Thymus (tissue), 11 donors: ENCODE data around the gene NT5C1A. TPM values are rescaled to one million over a fixed set of nuclear protein-coding genes. Genes with fewer than 3 reads are reported as not detected.
A peak's percentile ranks its signal among the peaks of the same experiment; 100 is the strongest.

Experiments used
- DNase-seq, 9 donors: peaks; one replicate each; pipeline ENCODE4 v3.0.0-alpha.2; 2013; ENCODE audit warnings: low spot score in 9 of 9, low read depth in 6 of 9, missing footprints in 1 of 9
- H3K27ac ChIP-seq, 2 donors: one replicate each; pipeline ENCODE4 v1.5.1; 2013; ENCODE audit warnings: control low read depth in 1 of 2, low read depth in 1 of 2, low read length in 1 of 2, mild to moderate bottlenecking in 1 of 2, moderate library complexity in 1 of 2
- H3K27me3 ChIP-seq, 2 donors: one replicate each; pipeline ENCODE4 v1.5.1; 2013; ENCODE audit warnings: low read length in 1 of 2; ENCODE audit not compliant: control insufficient read depth in 2 of 2, insufficient read depth in 1 of 2
- H3K36me3 ChIP-seq, 2 donors: one replicate each; pipeline ENCODE4 v1.5.1; 2013; ENCODE audit warnings: low read length in 1 of 2, mild to moderate bottlenecking in 1 of 2, moderate library complexity in 1 of 2; ENCODE audit not compliant: control insufficient read depth in 2 of 2, insufficient read depth in 2 of 2
- H3K4me1 ChIP-seq, 2 donors: one replicate each; pipeline ENCODE4 v1.5.1; 2013; ENCODE audit warnings: low read length in 2 of 2; ENCODE audit not compliant: control insufficient read depth in 2 of 2, insufficient read depth in 2 of 2
- H3K4me3 ChIP-seq, 2 donors: one replicate each; pipeline ENCODE4 v1.5.1; 2013; ENCODE audit warnings: low read length in 2 of 2, control low read depth in 1 of 2, mild to moderate bottlenecking in 1 of 2
- H3K9me3 ChIP-seq, 2 donors: one replicate each; pipeline ENCODE4 v1.5.1; 2013; ENCODE audit warnings: low read length in 1 of 2, mild to moderate bottlenecking in 1 of 2; ENCODE audit not compliant: control insufficient read depth in 2 of 2, insufficient read depth in 1 of 2
- WGBS: extraction: QIAGEN DNeasy Blood & Tissue Kit; methylation state at CpG from one replicate; pipeline ENCODE4 v1.1.7; 2013; 5-methylcytosine and 5-hydroxymethylcytosine counted together
- polyA plus RNA-seq: library from polyadenylated mRNA; stranded (reverse); fragments of 200-250 nt; gene quantifications from one replicate; pipeline ENCODE4 v1.2.3, GENCODE V29; 2013
- total RNA-seq: library from RNA; stranded (reverse); fragments of 120-200 nt; gene quantifications from one replicate; pipeline ENCODE4 v1.2.4, GENCODE V29; 2013
- donor health status: healthy.

Gene NT5C1A
- total and polyA plus RNA-seq, 2 donors, result 0.09 TPM; not detected in 1

DNA sequence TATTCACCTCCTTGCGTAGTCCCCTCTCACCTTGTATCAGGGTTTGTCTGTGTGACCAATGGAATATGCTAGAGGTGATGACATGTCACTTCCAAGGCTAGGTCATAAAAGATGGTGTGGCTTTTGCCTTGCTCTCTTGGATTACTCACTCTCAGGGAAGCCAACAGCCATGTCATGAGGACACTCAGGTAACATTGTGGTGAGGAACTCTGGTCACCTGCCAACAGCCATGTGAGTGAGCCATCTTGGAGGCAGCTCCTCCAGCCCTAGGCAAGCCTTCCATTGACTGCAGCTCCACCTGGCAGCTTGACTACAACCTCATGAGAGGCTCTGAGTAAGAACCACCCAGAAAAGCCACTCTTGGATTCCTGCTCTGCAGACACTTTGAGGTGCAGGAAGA is 21.5 kb downstream of the NT5C1A start:
- no peak for DNase-seq
- H3K4me3 ChIP-seq, result no peak overlapping the region
- H3K27me3 ChIP-seq, result peaks cover 0 to 28% of the 10 kb centered on the region in 2 donors
- H3K4me1 ChIP-seq, result peaks cover 0 to 3% of the 10 kb centered on the region in 2 donors
- H3K9me3 ChIP-seq, result peaks cover 0 to 1% of the 10 kb centered on the region in 2 donors
- H3K36me3 ChIP-seq, result no peaks in the 10 kb centered on the region
- 100% methylated on average over 1 of the region's 1 CpG for WGBS
- H3K27ac ChIP-seq, result no peak overlapping the region

DNA sequence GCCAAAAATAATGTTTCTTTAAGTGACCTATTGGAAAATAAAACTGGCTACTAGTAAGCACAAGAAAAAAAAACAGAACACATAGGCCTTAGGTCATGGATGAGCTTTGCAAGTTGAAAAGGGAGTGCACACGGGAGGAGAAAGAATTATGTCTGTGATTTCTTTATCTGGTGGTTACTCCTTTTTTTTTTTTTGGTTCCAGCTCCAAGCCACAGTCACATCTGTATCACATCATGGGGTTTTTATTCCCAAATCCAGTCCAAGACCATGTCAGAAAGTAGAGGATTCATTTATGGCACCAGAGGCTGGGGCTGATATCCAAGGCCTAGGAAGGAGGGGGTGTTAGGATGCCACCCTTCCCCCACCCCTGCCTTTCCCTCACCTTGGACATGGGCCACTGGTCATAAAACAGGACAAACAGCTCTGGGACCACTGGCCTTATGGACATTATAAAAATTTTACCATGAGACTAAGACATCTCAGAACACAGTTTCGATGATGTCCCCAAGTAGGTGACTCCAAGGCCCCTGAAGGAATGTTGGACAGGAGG is 22.2 kb downstream of the NT5C1A start:
- Histone ChIP-seq H3K36me3 (no peaks in the 10 kb centered on the region), H3K4me3 (no peak overlapping the region), H3K27me3 (peaks cover 0 to 28% of the 10 kb centered on the region in 2 donors), H3K27ac (no peak overlapping the region), H3K9me3 (peaks cover 0 to 1% of the 10 kb centered on the region in 2 donors), H3K4me1 (peaks cover 0 to 3% of the 10 kb centered on the region in 2 donors)
- DNase-seq, result no peak
- 94% methylated on average over 2 of the region's 2 CpGs for WGBS

DNA sequence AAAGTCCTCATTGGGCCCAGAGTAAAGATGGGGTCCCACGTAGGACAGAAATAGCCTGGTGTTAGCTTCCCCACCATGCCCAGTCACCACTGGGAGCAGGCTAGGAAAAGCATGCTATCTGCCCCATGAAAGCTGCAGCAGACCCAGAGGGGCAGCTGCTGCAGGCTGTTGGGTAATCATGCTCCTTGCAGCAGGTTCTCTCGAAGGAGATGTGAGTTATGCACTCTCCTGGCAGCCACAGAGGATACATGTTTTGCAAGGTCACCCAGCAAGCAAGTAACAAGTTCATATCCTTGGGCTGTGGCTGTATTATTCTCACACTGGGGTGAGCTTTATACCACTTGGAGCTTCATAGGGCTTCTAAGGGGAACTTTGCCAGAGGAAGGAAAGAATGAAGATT is 23.4 kb downstream of the NT5C1A start:
- Histone ChIP-seq H3K36me3 (no peaks in the 10 kb centered on the region), H3K4me1 (peaks cover 0 to 3% of the 10 kb centered on the region in 2 donors), H3K27me3 (peaks cover 0 to 22% of the 10 kb centered on the region in 2 donors), H3K4me3 (no peak overlapping the region), H3K9me3 (peaks cover 0 to 1% of the 10 kb centered on the region in 2 donors), H3K27ac (no peak overlapping the region)
- WGBS, result 74% methylated on average over 2 of the region's 2 CpGs
- no peak for DNase-seq

DNA sequence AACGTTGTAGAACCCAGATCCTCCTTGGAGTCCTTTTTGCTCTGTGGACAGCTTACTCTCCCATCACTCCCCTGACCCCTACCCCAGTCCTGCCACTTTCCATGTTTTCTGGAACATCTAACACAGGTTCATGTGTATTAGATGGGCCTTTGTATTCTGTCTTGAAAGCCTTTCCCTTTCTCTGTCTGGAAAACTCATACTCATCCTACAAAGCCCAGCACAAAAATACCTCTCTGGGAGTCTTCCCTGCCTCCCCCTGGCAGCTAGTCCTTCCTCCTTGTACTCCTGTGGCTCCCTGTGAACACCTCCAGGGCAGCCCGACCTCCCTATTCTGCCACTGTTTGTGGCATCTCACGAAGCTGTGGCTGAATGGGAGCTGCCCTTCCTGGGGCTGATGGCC is 24.7 kb downstream of the NT5C1A start:
- peaks cover 0 to 3% of the 10 kb centered on the region in 2 donors for H3K4me1 ChIP-seq
- H3K4me3 ChIP-seq, result no peak overlapping the region
- H3K27me3 ChIP-seq, result peaks cover 0 to 23% of the 10 kb centered on the region in 2 donors
- DNase-seq, result no peak
- no peaks in the 10 kb centered on the region for H3K36me3 ChIP-seq
- WGBS, result 89% methylated on average over 3 of the region's 3 CpGs
- peaks cover 0 to 1% of the 10 kb centered on the region in 2 donors for H3K9me3 ChIP-seq
- H3K27ac ChIP-seq, result no peak overlapping the region

DNA sequence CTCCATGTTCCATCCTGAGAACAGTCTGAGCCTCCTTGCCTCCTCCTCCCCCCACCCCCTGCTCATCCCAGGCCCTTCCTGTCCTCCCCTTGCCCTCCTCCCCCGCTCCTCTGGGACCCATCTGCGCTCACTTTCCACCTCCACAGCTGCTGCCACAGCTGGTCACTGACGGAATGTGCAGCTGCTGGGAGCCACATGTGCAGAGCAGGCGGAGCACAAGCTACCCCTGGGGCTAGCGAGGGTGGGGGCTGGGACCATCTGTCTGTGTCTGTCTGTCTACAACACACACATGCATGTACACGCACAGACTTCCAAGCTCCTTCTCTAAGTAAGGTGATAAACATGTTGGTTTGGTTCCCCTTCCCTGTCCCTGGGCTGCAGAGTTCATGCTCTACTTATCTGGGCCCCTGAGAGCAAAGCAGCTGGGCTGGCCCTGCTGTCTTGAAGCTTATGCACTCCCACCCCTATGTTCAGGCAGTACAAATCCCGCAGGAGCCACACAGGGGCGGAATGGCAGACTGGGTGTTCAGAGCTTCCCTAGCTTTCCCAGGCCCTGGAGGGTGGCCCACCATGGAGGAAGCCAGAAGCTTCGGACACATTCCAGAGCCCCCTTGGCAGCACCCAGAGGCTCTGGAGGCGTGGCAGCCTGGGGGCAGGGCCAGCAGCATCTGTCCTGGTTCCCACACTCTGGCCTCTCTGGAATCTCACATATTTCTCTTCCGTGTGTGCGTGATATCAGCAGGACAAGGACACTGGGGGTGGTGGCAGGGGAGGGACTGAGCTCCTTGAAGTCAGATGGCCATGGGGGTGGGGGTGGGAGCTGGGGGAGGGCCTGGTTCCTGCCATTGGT is 25.4 kb downstream of the NT5C1A start:
- 80% methylated on average over 12 of the region's 12 CpGs for WGBS
- H3K4me1 ChIP-seq, result peaks cover 0 to 3% of the 10 kb centered on the region in 2 donors
- peak in 2 of 9 donors; percentile 4 to 18 for DNase-seq
- H3K9me3 ChIP-seq, result peaks cover 0 to 1% of the 10 kb centered on the region in 2 donors
- peaks cover 0 to 23% of the 10 kb centered on the region in 2 donors for H3K27me3 ChIP-seq
- H3K27ac ChIP-seq, result peak overlapping the region; percentile 11 to 33
- H3K36me3 ChIP-seq, result no peaks in the 10 kb centered on the region
- no peak overlapping the region for H3K4me3 ChIP-seq

DNA sequence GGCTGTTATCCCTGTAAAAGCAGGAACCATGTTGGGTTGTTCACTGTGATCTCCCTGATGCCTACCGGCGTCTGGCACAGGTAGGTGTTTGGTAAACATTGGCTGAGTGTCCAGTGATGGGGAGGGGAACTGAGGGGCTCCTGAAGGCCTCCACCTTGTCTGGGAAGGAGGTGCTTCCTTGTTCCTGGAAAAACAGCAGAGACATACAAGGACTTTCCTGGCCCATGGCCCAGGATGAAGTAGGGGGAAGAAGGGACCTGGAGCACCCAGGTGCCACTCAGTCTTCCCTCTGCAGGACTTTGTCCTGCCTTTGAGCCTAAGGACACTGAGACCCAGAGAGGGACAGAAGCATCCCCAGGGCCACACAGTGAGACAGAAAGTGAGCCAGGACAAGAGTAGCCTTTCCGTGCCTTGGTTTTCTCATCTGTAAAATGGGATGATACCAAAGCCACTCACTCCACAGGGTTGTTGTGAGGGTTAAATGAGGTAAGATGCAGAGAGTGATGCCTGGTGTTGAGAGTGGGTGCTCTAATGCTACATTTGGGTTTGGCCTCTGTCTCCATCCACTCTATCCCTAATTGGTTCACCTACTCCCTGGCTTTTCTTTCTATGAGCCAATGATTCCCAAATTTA is 26.4 kb downstream of the NT5C1A start:
- no peak for DNase-seq
- 96% methylated on average over 3 of the region's 3 CpGs for WGBS
- H3K4me1 ChIP-seq, result peaks cover 0 to 3% of the 10 kb centered on the region in 2 donors
- peaks cover 0 to 1% of the 10 kb centered on the region in 2 donors for H3K9me3 ChIP-seq
- no peak overlapping the region for H3K4me3 ChIP-seq
- H3K27ac ChIP-seq, result no peak overlapping the region
- peaks cover 0 to 28% of the 10 kb centered on the region in 2 donors for H3K27me3 ChIP-seq
- H3K36me3 ChIP-seq, result no peaks in the 10 kb centered on the region

DNA sequence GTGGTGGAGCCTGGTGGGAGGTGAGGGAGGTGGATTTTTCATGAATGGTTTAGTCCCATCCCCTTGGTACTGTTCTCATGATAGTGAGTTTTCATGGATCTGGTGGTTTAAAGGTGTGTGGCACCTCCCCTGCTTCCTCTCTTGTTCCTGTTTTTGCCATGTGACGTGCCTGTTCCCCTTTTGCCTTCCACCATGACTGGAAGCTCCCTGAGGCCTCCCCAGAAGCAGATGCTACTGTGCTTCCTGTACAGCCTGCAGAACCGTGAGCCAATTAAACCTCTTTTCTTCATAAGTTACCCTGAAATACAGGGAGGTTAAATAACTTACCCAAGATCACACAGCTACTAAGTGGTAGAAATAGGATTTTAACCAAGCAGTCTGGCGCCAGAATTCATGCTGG is 28.2 kb downstream of the NT5C1A start:
- no peak for DNase-seq
- Histone ChIP-seq H3K36me3 (no peaks in the 10 kb centered on the region), H3K27ac (no peak overlapping the region), H3K9me3 (peaks cover 0 to 1% of the 10 kb centered on the region in 2 donors), H3K27me3 (peaks cover 15 to 45% of the 10 kb centered on the region in 2 donors), H3K4me3 (no peak overlapping the region), H3K4me1 (peaks cover 4 to 6% of the 10 kb centered on the region in 2 donors)
- WGBS, result 72% methylated on average over 3 of the region's 3 CpGs

DNA sequence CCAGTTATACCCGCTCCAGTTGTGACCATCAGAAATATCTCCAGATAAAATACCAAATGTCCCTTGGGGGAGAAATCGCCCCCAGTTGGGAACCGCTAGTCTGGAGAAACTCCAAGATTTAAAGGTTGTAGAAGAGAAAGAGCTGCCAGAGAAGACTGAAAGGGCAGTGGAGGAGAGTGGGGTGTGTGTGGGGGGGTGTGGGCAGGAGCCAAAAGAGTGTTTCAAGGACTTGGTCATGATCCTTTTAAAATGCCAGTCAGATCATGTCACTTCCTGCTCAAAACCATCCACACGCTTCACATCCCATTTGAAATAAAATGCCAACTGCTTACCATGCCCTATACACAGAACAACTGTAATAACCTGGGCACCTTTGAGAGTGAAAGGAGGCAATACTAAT is 29.1 kb downstream of the NT5C1A start:
- H3K4me3 ChIP-seq, result no peak overlapping the region
- H3K9me3 ChIP-seq, result peaks cover 0 to 1% of the 10 kb centered on the region in 2 donors
- WGBS, result 95% methylated on average over 4 of the region's 4 CpGs
- DNase-seq, result no peak
- peaks cover 18 to 51% of the 10 kb centered on the region in 2 donors for H3K27me3 ChIP-seq
- peaks cover 4 to 6% of the 10 kb centered on the region in 2 donors for H3K4me1 ChIP-seq
- H3K27ac ChIP-seq, result no peak overlapping the region
- no peaks in the 10 kb centered on the region for H3K36me3 ChIP-seq

DNA sequence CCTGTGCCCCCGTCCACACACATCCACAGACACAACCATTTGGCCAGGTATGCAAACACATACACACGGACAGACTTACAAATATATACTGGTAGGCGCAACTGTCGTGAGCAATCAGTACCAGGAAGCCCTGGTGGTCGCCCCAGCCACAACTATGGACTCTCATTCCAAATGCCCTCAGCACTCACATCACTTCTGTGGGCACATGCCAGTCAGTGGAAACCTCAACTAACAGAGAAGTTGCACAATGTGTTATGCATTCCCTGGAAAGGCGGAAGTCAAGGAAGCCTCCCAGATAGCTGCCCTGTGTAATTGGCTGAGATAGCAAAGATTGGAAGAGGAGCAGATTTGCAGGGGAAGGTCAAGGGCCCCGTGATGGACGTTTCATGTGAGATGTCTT is 31.0 kb downstream of the NT5C1A start:
- 97% methylated on average over 8 of the region's 8 CpGs for WGBS
- peaks cover 18 to 55% of the 10 kb centered on the region in 2 donors for H3K27me3 ChIP-seq
- H3K27ac ChIP-seq, result no peak overlapping the region
- H3K4me3 ChIP-seq, result no peak overlapping the region
- DNase-seq, result no peak
- no peaks in the 10 kb centered on the region for H3K9me3 ChIP-seq
- H3K4me1 ChIP-seq, result peaks cover 3 to 4% of the 10 kb centered on the region in 2 donors
- H3K36me3 ChIP-seq, result no peaks in the 10 kb centered on the region
